ENCODE data around the gene FDPS.

Gene FDPS

DNA sequence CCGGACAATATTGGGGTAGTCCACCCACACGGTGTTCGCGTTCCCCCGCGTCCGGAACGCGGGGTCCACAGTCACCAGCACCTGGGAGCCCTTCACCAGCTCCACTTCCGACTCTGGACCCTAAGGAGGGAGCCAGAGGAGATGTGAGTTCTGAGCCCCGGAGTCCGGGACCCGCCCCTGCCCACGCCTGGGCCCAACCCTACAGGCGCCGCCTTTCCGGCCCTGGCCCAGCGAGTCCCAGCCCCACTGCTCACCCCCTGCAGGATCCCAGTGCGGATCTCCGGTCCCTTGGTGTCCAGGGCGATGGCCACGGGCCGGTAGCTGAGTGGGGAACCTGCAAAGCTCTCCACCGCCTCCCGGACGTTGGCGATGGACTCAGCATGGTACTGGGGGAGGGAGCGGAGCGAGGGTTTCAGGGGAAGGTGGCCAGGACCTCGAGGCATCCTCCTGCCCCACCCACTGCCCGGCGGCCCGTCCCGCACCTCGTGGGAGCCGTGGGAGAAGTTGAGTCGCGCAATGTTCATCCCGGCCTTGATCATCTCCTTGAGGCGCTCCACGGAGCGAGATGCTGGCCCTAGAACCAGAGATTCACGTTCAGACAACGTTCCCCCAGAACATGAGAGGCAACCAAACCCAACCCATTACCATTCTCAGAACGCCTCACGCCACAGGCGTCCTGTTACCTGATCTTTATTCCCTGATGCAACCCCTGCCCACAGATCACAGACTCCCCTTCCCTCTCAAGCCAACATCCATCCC is 13.3 kb upstream of the FDPS start:
- TF ChIP-seq, protein P1, sequence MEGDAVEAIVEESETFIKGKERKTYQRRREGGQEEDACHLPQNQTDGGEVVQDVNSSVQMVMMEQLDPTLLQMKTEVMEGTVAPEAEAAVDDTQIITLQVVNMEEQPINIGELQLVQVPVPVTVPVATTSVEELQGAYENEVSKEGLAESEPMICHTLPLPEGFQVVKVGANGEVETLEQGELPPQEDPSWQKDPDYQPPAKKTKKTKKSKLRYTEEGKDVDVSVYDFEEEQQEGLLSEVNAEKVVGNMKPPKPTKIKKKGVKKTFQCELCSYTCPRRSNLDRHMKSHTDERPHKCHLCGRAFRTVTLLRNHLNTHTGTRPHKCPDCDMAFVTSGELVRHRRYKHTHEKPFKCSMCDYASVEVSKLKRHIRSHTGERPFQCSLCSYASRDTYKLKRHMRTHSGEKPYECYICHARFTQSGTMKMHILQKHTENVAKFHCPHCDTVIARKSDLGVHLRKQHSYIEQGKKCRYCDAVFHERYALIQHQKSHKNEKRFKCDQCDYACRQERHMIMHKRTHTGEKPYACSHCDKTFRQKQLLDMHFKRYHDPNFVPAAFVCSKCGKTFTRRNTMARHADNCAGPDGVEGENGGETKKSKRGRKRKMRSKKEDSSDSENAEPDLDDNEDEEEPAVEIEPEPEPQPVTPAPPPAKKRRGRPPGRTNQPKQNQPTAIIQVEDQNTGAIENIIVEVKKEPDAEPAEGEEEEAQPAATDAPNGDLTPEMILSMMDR (IDR thresholded peaks at IDR 0.05; ENCODE audit: low read depth, low read length) = no peak
- in situ Hi-C loops (cut with HindIII; ENCODE audit: low sequenced_read_pairs) = no loop called here
- peak overlapping the region; percentile 2 for H3K4me3 ChIP-seq (ENCODE audit: low read depth, low read length)
- DNase-seq (ENCODE audit: low read depth, low spot score) = no peak

DNA sequence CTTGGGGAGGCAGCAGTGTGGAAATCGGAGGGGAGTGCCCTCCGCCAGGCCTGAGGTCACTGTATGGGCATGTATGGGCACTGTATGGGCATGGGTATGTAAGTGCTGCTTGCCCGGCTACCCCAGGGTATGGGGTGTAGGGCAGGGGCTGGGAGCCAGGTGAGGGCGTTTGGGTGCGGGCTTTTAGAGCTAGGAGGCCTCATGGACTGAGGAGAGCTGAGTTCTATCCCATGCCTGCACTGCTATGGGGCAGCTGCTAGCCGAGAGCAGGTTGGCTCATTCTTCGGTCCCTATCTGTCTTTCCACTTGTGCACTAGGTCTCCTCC is 12.8 kb upstream of the FDPS start:
- in situ Hi-C loops (cut with HindIII; ENCODE audit: low sequenced_read_pairs) = no loop called here
- TF ChIP-seq, protein P1 (IDR thresholded peaks at IDR 0.05; ENCODE audit: low read depth, low read length) = no peak
- DNase-seq (ENCODE audit: low read depth, low spot score) = no peak
- H3K4me3 ChIP-seq (ENCODE audit: low read depth, low read length) = no peak overlapping the region

DNA sequence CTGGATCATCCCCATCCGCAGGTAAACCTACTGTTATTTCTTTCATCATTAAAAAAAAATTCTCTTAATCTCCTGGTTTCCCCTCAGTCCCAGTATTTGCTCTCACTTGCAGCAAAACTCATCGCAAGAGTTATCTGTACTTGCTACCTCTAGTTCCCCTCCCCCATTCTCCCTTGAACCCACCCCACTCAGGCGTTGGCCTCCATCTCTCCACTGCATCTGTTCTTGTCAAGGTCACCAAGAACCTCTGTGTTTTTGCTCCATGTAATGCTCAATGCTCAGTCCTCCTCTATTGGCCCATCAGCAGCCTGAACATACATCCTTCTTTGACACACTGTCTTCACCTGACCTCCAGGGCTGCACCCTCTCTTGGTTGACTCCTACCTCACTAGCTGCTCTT is 12.0 kb upstream of the FDPS start:
- TF ChIP-seq, protein P1 (IDR thresholded peaks at IDR 0.05; ENCODE audit: low read depth, low read length) = no peak
- in situ Hi-C loops (cut with HindIII; ENCODE audit: low sequenced_read_pairs) = no loop called here
- no peak for DNase-seq (ENCODE audit: low read depth, low spot score)
- H3K4me3 ChIP-seq (ENCODE audit: low read depth, low read length) = no peak overlapping the region

DNA sequence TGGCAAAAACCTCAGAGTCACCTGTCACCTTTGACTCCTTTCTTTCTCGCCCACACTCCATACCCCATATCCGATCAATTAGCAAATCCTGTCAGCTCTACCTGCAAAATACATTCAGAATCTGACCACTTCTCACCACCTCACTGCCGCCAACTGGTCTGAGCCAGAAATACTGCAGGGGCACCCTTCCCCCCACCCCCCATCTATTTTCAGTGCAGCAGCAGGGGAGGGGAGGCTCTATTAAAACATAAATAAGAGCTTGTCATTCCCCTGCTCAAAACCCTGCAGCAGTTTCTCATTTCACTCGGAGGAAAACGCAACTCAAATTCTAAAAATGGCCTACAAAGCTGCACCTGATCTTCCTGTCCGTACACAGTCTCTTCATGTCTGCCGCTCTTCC is 11.3 kb upstream of the FDPS start:
- no peak for DNase-seq (ENCODE audit: low read depth, low spot score)
- TF ChIP-seq, protein P1 (IDR thresholded peaks at IDR 0.05; ENCODE audit: low read depth, low read length) = no peak
- no peak overlapping the region for H3K4me3 ChIP-seq (ENCODE audit: low read depth, low read length)
- in situ Hi-C loops (cut with HindIII; ENCODE audit: low sequenced_read_pairs) = no loop called here

DNA sequence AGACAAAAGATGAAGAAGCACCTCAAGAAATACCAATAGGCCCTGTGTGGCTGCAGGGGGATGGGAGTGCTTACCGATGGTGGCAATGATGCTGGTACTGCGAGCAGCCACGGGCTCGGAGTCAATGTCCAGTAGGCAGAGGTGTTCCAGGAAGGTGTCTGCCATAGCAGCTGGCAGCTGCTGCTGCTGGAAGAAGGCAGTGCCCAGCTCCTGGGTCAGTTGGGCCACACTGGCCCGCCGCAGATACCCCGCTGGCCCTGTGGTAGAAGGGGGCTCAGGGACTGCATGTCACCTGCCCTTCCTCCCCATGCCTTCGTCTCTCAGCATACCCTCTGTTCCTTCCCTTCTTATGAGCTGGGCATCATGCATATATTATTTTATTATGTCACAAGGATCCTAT is 8.6 kb upstream of the FDPS start:
- TF ChIP-seq, protein P1 (IDR thresholded peaks at IDR 0.05; ENCODE audit: low read depth, low read length) = no peak
- no peak for DNase-seq (ENCODE audit: low read depth, low spot score)
- no peak overlapping the region for H3K4me3 ChIP-seq (ENCODE audit: low read depth, low read length)
- in situ Hi-C loops (cut with HindIII; ENCODE audit: low sequenced_read_pairs) = no loop called here

DNA sequence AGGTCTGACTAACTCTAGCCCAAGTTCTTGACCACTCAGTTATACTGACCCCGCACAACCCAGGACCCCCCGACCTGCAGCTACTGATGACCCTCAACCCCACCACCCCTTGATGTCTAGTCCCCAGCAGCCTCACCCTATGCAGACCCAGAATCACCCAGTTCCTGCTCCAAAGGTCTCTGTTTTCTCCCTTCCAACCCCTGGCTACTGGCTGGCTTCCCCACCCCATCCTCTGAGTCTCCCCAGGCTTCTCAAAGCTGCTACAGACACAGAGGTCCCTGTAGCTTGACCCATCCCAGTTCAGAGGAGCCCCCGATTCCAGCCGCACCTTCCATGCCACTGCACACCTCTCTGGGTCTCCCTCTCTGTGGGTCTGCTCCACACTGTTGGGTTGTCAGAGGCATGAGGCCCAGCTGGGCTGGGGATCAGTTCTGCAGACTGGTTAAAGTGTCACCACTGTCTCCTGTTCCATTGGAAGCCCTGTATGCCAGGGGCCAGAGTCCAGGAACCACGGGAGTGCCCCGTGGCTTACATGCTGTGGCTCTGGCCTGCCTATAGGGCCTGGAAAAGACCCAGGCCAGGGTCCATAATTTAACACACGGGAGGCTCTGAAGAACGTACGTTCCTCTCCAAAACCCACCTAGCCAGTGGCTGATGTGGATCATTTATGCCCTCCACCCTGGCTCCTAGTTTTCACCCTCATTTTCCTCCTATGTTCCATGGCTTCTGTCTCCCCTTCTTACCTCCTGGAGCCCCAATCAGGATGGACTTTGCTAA is 7.9 kb upstream of the FDPS start:
- TF ChIP-seq, protein P1 (IDR thresholded peaks at IDR 0.05; ENCODE audit: low read depth, low read length) = no peak
- H3K4me3 ChIP-seq (ENCODE audit: low read depth, low read length) = no peak overlapping the region
- in situ Hi-C loops (cut with HindIII; ENCODE audit: low sequenced_read_pairs) = no loop called here
- no peak for DNase-seq (ENCODE audit: low read depth, low spot score)

Data from astrocyte of the spinal cord (primary cell).